Endometrium (tissue), 2 donors: Measurements from ENCODE around the gene FAM149B1.
A peak's percentile ranks its signal among the peaks of the same experiment; 100 is the strongest.

ENCODE experiments used
- FAIRE-seq: peaks from 2 replicates; lab custom pipeline; 2012; peaks lifted over from hg19 to GRCh38; lab: Jason Lieb, UNC
- donor health status: control.
- donor health status: control.

Gene FAM149B1

DNA sequence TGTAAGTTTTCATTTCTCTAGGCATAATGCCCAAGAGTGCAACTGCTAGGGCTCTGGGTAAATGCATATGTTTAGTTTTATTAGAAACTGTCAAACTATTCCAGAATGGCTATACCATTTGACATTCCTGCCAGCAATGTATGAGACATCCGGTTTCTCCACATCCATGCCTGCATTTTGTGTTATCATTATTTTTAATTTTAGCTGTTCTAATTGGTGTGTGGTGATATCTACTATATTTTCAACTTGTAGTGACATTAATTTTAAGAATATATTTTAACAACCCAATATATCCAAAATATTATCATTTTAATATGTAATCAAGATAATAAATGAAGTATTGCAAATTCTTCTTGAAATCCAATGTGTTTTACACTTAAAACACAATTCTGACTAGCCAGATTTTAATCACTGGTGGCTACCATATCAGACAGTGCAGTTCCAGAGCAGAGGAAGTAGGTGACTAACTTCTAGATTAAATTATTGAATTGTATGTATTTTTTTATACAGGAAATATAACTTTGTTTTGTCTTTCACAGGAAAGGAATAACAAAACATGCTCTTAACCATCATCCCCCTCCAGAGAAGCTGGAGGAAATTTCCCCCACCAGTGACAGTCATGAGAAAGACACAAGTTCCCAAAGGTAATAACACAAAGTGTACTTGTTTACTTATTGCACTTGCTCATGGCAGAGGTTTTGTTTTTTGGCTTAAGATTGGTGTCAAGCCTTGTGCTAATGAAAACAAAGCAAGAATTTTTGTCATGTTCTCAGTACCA lies 6.4 kb downstream of the FAM149B1 start:
- FAIRE-seq: no peak

GRCh38 chr10:73182568-73182967 lies 14.6 kb downstream of the FAM149B1 start:
- no peak for FAIRE-seq

- FAIRE-seq: no peak
Measured at GRCh38 chr10:73183667-73184281, 15.9 kb downstream of the FAM149B1 start.

DNA sequence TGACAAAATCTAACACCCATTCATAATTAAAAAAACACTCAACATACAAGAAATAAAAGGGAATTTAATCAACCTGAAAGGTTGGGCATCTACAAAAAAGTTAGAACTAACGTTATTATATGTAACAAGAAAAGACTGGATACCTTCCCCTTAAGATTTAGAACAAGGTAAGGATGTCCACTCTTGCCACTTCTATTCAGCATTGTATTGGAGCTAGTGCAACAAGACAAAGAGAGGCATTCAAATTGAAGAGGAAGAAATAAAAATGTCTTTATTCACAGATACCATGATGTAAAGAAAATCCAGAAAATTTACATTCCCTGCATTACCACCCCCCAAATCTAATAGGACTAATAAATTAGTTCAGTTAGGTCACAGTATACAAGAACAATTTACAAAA lies 18.3 kb downstream of the FAM149B1 start:
- peak; percentile 12 for FAIRE-seq

DNA sequence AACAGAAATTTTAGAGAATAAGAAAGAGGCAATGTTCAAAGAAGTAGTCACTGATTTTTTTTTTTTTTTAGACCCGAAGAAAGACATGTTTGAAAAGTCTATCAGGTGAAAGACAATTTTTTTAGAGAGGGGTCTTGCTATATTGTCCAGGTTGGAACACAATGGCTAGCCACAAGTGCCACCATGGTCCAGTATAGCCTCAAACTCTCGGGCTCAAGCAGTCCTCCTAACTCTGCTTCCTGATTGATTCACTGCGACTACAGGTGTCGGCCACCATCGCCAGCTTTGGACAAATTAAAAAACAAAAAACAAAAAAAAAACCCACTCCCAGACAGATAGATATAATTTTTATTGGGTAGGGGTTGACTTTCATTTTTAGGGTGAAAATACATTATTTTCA lies 22.3 kb downstream of the FAM149B1 start:
- FAIRE-seq: no peak

DNA sequence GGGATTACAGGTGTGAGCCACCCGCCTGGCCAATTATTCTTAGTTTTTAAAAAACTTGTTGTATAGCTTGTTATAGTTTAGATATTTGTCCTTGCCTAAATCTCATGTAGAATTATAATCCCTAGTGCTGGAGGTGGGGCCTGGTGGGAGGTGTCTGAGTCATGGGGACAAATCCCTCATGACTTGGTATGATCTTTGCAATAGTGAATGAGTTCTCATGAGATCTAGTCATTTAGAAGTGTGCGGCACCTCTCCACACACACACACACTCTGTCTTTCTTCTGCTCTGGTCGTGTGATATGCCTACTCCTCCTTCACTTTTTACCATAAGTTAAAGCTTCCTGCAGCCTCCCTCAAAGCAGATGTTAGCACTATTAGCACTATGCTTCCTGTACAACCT lies 37.2 kb downstream of the FAM149B1 start:
- FAIRE-seq: no peak

DNA sequence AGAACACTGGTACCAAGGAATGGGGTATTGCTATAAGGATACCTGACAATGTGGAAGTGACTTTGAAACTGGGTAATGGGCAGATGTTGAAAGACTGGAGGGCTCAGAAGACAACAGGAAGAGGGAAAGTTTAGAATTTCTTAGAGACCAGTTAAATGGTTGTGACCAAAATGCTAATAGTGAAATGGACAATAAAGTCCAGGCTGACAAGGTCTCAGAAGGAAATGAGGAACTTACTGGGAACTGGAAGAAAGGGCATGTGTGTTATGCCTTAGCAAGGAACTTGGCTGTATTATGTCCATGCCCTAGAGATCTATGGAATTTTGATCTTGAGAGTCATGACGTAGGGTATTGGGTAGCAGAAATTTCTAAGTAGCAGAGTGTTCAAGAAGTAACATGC lies 38.0 kb downstream of the FAM149B1 start:
- no peak for FAIRE-seq

DNA sequence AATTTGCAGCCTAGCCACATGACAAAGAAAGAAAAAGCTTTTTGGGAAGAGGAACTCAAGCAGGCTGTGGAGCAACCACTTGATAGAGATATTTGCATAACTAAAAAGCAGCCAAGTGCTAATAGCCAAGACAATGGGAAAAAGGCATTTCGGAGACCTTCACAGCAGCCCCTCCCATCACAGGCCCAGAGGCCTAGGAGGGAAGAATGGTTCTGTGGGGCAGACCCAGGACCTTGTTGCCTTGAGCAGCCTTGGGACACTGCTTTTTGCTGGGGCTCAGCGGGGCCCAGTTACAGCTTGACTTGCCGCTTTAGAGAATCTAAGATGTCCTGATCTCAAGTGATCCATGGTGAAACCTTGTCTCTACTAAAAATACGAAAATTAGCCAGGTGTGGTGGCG lies 38.5 kb downstream of the FAM149B1 start:
- FAIRE-seq: no peak

DNA sequence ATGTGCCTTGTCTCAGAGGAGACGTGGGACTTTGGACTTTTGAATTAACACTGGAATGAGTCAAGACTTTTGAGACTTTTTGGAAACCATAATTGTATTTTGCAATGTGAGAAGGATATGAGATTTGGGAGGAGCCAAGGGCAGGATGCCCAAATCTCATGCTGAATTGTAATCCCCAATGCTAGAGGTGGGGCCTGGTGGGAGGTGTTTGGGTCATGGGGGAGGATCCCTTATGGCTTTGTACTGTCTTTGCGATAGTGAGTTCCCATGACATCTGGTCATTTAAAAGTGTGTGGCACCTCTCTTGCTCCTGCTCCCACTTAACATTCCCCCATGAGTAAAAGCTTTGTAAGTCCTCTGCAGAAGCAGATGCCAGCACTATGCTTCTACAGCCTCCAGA lies 40.0 kb downstream of the FAM149B1 start:
- FAIRE-seq: no peak

- FAIRE-seq: no peak
Measured at GRCh38 chr10:73209705-73210104, 41.8 kb downstream of the FAM149B1 start.

GRCh38 chr10:73210395-73211105 lies 42.6 kb downstream of the FAM149B1 start:
- no peak for FAIRE-seq

DNA sequence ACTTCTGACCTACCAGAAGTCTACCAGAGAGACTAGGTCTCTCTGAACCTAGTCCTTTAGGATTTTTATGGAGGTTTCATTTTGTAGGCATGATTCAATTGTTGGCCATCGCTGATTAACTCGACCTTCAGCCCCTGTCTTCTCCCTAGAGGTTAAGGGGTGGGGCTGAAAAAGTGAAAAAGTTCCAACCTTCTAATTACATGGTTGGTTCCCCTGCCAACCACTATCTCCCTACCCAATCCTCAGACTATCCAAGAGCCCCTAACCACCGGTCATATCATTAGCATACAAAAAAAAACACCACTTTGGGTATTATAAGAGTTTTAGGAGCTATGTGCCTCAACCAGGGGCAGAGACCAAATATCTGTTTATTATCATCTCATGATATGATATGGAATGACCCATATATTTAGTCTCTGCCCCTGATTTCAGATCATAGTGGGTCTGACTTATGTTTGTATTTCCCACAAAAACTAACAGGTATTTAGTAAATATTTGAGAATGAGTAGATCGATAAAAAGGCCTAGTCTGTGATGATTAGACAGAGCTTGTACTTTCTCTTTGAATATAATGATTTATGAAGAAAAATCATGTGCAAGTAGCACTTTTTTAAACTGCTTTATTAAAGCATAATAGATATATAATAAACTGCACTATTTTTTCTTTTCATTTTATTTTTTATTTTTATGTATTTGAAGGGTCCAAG lies 43.3 kb downstream of the FAM149B1 start:
- FAIRE-seq: no peak

DNA sequence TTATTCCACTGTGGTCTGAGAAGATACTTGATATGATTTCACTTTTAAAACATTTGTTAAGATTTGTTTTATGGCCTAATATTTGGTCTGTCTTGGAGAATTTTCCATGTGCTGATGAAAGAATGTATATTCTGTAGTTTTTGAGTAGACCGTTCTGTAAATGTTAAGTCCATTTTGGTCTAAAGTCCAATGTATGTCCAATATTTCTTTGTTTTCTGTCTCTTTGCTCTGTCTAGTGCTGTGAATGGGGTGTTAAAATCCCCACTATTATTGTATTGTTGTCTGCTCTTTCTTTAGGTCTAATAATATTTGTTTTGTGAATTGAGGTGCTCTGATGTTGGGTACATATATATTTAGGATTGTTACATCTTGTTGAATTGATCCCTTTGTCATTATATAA lies 47.8 kb downstream of the FAM149B1 start:
- FAIRE-seq: no peak

DNA sequence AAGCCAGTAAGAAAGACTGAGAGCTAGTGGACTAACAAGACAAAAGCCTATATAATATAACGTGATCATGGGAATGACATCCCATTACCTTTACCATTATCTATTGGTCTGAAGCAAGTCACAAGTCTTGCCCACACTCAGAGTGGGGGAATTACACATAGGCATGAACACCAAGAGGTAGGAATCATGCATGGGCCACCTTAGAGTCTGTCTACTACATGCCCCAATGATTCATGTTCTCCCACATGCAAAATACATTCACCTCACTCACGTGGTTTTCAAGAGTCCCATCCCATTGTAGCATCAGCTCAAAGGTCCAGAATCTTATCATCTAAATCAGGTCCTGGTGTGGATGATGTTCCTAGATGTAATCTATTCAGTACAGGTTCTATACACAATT lies 49.7 kb downstream of the FAM149B1 start:
- no peak for FAIRE-seq

DNA sequence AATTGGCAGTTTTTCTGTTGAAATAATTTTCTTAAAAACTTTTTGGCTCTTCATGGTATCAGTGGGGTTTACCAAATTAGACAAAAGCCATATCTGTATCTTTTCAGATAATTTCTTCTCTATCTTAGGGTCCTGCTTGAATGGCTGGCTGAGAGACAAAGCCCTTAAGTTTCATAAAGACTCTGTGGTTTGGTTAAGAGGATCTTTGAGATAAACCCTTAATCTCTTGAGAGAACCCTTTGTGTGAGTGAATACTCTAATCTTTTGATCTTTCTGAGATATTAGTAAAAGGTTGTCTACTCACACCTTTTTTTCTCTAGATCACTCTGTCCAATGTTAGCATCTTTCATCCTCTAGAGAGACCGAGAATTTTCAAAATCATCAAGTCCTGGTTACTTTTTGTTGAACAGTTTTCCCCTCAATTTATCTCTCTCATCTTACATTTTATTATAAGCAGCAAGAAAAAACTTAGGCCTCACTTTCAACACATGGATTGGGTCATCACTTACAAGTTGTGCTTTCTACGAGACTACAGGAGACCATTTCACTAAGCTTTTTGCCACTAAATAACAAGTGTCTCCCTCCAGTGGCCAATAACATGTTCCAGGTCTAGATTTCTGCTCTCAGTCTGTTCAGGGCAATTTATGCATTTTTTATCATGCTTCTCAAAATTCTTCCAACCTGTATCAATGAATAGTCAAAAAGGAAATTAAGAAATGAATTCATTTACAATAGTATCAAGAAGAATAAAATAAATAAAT lies 50.7 kb downstream of the FAM149B1 start:
- no peak for FAIRE-seq

DNA sequence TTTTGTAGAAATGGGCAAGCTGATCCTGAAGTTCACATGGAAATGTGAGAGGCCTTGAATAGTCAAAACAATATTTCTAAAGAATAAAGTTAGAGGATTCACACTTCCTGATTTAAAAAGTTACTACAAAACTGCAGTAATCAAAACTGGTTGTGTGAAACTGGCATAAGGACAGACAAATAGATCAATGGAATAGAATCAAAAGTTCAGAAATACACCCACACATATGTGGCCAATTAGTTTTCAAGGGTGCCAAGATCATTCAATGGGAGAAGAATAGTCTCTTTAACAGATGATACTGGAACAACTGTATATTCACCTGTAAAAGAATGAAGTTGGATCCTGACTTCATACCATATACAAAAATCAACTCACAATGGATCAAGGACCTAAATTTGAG lies 51.5 kb downstream of the FAM149B1 start:
- no peak for FAIRE-seq

DNA sequence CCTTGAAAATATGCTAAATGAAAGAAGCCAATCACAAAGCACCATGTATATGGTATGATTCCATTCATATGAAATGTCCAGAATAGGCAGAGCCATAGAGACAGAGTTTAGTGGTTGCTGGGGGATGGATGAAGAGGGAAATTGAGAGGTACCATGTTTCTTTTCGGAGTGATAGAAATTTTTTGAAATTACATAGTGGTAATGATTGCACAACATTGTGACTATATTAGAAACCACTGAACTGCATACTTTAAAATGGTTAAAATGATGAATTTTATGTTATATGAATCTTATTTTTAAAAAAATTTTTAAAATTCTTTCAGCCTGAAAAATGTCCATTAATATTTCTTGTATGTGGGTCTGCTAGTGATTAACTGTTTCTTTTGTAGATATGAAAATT lies 53.1 kb downstream of the FAM149B1 start:
- no peak for FAIRE-seq

DNA sequence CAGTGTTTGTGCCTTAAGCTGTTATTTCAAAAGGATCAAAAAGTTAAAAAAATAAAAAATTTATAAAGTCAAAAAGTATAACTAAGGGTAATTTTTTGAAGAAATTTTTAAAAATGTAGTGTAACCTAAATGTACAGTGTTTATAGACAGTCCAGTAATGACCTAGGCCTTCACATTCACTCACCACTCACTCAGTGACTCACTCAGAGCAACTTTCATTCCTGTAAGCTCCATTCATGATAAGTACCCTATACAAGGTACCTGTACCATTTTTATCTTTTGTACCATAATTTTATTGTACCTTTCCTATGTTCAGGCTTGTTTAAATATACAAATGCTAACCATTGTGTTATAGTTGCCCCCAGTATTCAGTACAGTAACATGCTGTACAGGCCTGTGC lies 57.6 kb downstream of the FAM149B1 start:
- no peak for FAIRE-seq

DNA sequence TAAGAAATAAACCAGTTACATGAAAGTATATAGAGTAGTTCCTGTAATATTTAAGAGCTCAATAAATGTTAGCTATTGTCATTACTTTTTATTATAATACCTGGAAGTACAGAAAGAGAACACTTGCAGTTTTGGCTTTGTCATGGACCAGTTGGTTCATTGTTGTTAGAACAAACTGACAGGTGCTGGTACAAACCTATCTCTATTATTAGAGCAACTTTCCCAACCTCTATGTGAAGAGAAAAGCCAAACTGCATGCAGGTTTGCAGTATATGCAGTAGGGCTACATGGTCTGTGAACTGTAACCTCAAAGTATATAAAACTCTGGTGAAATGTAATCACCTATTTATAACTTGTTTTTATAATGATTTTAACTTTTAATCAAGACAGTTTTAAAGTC lies 58.7 kb downstream of the FAM149B1 start:
- FAIRE-seq: no peak

DNA sequence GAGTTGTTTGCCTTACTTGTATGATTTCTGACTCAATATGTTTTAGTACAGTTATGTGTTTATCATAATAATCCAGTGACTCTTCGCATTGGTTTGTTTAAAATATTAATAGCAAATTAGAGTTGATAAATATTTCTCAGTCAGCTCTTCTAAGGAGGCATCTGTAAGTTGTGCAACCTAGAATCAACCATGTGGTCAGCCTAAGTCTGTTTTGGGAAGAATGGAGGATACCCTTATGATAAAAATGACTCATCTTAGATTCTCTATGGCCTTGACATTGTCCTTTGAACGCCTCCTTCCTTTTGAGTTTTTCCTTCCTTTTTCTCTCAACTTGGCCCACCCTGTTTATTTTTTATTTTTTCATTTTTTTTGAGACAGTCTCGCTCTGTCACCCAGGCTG lies 60.3 kb downstream of the FAM149B1 start:
- no peak for FAIRE-seq

GRCh38 chr10:73229567-73229966 lies 61.6 kb downstream of the FAM149B1 start:
- FAIRE-seq: no peak

- FAIRE-seq: no peak
Measured at GRCh38 chr10:73232887-73233286, 65.0 kb downstream of the FAM149B1 start.
